HG03432 (cell line): ENCODE results near the gene ZMAT3.
A peak's percentile ranks its signal among the peaks of the same experiment; 100 is the strongest.
"Not testable (repeated sequence)": the region's sequence is repeated elsewhere in the genome, so short reads cannot be mapped to it uniquely, and the experiment has no call there.

Experiments
- ATAC-seq: cut with Tn5 transposase; IDR thresholded peaks from one replicate; pipeline ENCODE4 v1.9.1; 2021; ENCODE audit warnings: mild to moderate bottlenecking, moderate library complexity; ENCODE audit not compliant: unreplicated experiment

ZMAT3 gene

DNA sequence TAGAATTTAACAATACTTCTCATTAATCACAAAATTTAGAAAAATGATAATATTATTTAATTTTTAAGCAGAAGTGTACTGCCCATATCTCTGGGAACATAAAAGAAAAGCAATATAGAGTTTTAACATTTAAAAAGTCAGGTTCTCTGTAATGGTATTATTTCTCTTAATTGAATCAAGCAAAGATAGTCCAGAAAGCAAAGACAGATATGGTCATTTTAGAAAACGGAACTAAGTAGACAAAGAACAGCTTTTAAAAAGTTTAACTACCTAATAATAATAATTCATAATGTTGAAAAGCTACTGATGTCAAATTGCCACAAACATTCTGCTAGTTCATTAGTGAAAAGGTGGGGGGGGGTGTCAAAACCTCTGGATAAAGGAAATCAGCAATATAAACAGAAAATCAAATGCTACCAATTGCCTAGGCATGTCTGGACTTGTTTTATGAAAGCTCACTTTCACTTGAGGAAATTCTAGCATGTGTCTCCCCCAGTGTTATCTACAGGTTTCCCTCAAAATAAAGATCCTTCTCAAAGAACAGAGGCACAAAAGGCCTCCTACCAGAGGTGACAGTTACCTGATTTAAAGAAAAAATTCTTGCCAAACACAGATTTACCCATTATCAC lies 1.7 kb downstream of the ZMAT3 start:
- ATAC-seq: no peak

DNA sequence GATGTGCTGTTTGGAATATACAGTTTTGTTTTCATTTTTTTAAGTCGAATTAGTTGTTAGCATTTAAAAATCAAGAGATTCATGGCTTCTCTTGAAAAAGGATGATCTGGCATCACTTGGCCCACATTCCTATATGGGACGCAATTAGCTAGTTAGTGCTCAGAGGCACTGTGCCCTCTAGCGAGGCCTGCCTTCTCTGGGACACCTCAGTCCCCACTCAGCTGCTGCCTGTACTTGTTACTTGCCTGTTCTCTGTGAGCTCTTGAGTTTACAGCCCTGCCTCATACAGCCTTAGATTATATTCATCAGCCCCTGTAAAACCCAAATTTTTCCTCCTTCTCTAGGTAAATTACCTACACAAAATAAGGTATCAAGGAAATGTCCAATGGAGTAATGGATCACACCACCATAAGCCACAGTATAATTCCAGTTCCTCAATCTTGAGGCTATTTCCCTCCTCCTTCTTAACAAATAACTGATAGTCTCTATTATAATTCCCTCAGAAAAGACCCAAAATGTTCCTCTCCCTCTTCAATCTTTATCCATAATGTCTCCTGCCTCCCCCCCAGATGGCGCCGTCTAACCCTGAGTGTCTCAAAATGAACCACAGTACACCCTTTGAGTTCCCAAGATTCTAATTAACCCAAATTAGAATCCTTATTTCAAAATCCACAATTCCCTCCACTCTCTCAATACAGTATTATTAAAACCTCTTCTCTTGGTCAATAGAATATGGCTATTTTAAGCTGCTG lies 2.7 kb downstream of the ZMAT3 start:
- ATAC-seq: no peak

DNA sequence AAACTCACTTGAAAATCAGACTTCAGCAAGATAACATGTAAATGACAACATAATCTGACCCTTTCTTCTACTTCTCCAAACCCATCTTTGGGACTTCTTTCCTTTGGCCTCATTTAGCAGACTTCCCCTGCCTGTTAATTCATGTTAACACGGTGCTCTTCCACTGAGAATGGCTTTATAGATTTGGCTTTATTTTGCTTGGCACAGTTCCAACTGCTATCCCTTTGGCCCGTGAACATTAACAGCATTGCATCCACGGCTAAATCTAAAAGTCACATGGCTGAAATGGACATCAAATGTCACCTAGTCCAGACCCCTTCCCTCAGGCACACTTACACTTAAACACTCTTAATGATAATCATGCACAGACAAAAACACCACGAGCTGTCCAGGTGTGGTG lies 3.8 kb downstream of the ZMAT3 start:
- no peak for ATAC-seq

DNA sequence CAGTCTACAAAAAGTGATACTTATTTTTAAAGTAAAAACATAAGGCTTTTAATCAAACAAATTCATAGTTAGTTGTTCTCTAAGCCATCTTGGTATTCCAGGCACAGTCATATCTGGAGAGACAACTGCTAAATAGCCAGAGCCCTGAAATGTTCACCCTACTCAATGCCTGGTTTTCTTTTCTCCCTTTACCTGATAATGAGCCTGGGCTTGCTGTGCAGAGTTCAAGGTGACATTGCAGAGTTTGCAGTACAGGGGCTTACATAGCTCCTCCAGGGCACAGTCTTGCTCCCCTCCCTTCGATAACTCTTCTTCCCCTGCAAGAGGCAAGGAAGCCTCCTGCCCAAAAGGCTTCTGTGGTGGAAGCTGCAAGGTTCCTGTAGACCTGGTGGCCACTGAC lies 4.3 kb downstream of the ZMAT3 start:
- no peak for ATAC-seq

DNA sequence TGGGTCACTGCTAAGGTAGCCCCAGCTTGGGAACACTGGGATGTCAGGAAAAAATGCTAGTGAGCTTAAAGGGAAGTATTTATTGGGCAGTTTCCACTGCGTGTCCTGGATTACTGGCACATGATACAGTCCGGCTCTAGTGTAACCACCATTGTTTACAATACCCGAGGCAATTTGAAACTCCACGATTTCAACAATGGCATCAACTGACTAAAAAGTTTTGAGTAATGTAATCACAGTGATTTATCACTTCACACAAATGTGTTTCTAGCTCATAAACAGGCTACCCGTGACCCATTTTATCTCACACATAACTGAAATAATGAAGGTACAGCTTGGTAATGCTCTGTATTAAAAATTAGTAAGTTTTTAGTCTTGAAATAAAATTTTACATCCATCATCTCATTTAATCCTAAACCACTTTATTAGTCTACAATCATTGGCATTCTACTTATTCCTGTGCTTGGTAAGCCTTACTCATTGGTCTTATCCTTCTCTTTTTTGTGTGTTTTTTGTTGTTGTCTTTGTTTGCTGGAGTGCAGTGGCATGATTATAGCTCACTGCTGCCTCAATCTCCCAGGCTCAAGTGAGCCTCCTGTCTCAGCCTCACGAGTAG lies 7.6 kb downstream of the ZMAT3 start:
- ATAC-seq: no peak

DNA sequence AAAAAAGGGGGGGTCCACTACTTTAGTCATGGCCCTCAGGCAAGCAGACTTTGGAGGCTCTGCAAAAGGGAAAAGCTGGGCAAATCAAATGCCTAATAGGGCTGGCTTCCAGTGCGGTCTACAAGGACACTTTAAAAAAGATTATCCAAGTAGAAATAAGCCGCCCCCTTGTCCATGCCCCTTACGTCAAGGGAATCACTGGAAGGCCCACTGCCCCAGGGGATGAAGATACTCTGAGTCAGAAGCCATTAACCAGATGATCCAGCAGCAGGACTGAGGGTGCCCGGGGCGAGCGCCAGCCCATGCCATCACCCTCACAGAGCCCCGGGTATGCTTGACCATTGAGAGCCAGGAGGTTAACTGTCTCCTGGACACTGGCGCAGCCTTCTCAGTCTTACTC lies 15.3 kb downstream of the ZMAT3 start:
- ATAC-seq: no peak

DNA sequence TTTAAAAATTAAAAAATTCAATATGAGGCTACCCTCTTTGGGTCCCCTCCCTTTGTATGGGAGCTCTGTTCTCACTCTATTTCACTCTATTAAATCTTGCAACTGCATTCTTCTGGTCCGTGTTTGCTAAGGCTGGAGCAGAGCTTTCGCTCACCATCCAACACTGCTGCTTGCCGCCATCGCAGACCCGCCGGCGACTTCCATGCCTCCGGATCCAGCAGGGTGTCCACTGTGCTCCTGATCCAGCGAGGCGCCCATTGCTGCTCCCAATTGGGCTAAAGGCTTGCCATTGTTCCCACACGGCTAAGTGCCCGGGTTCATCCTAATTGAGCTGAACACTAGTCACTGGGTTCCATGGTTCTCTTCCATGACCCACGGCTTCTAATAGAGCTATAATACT lies 17.0 kb downstream of the ZMAT3 start:
- not testable (repeated sequence) for ATAC-seq

DNA sequence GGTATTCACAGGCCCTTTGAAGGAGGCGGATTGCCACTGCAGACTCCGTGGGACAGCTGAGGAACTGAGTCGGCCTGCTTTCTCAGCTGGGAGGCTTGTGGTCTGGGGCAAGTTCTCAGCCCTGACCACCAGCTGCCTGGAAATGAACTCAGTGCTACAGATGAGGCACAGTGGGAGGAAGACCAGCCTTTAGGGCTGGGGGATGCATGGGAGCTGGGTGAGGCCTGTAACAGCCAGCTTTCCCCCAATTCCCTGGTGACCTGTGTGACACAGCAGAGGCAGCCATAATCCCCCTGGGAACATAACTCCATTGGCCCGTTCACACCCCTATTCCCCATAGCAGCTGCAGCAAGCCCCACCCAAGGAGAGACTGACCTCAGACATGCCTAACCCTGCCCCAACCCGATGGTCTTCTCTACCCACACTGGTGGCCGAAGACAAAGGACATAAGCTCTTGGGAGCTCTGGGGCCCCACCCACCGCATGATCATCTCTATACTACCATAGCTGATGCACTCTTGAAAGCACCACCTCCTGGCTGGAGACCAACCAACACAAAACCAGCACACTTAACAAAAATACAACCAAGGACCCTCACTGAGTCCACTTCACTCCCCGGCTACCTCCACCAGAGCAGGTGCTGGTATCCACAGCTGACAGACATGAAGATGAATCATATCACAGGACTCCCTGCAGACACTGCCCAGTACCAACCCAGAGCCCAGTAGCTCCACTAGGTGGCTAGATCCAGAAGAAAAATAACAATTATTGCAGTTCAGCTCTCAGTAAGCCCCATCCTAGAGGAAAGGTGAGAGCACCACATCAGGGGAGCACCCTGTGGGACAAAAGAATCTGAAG lies 24.9 kb downstream of the ZMAT3 start:
- ATAC-seq: peak; percentile 87

DNA sequence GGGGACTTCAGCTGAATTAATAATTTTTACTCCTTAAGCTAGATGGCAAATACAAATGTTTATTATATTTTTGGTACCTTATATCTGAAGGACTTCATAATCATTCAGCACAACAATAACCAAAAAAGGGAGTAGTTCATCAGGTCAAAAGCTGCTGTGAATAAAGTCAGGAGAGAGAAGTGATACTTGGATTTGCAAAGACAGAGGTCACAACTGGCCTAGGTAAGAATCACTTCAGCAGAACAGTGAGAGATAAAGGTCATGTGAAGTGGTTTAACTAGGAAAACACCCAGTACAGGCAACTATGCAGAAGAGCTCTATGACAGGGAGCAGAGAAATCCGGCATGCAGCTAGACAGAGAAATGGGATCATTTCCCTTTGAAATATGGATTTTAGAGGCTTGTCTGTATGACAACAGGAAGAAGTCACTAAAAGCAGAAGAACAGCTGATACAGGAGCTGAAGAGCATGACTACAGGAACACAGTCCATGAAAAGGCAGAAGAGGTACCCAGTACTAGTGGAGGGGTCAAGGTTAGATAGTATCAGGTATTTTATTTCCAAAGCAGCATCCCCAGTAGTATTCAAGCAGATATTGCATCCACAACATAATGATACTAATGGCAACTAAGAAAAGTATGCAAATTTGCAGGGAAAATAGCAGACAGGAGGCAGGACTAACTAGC lies 25.7 kb downstream of the ZMAT3 start:
- ATAC-seq: peak; percentile 53

DNA sequence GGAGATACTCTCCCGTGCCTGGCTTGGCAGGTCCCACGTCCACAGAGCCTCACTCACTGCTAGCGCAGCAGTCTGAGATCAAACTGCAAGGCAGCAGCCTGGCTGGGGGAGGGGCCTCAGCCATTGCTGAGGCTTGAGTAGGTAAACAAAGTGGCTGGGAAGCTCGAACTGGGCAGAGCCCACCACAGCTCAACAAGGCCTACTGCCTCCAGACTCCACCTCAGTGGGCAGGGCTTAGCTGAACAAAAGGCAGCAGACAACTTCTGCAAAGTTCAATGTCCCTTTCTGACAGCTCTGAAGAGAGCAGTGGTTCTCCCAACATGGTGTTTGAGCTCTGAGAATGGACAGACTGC lies 32.7 kb downstream of the ZMAT3 start:
- not testable (repeated sequence) for ATAC-seq

DNA sequence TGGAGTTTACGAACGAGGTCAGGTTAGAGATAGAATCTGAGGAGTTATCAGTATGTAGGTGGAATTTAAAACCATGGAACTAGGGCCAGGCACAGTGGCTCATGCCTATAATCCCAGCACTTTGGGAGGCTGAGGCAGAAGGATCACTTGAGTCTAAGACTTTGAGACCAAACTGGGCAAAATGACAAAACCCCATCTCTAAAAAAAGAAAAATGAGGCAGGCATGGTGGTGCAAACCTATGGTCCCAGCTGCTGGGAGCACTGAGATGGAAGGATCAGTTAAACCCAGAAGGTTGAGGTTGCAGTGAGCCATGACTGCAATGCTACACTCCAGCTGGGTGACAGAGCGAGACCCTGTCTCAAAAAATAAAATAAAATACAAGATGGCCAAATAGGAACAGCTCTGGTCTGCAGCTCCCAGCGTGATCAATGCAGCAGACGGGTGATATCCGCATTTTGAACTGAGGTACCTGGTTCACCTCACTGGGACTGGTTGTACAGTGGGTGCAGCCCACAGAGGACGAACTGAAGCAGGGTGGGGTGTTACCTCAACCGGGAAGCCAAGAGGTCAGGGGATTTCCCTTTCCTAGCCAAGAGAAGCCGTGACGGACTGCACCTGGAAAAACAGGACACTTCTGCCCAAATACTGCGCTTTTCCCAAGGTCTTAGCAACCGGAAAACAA lies 33.3 kb downstream of the ZMAT3 start:
- ATAC-seq: no peak

DNA sequence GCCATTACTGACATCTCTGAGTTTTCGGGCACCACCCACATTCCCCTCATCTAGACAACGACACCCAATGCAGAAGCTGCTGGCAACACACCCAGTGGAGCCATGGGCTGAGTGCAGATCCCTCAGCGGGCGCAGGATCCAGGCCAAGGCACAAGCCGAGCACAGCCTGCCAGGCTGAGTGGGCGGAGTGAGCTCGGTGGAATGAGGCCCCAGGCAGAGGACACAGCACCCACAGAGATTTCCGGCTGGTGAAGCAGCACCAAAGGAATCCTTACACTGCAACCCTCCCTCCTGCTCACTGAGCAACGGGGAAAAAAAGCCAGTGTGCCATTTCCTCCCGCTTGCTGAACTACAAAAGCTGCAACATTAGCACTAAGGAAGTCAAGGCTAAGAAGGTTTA lies 34.3 kb downstream of the ZMAT3 start:
- no peak for ATAC-seq

DNA sequence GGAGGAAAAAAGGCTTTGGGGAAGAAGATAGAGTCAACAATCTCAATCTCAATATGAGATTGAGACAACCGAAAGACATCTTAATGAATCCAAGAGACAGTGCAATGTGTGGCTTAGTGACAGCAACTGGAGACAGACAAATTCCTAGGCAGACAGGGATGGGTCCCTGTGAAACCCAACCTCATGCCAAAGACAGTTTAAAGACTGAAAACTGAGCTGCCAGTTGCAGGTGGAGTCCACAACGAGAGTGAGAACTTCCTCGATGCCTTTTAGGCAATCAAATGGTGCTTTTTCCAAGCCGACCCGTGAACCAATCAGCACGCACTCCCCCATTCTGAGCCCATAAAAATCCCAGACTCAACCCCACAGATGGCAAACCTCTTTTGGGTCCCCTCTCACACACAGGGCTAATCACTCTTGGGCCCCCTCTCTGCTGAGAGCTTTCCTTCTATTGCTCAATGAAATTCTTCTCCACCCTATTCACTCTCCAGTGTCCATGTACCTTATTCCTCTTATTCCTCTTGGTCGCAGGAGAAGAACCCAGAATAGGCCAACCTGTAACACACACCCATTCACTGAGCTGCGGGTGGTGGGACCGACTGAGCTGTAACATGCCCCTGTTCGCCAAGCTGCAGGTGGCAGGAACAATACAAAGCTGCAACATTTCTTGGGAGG lies 34.8 kb downstream of the ZMAT3 start:
- no peak for ATAC-seq

DNA sequence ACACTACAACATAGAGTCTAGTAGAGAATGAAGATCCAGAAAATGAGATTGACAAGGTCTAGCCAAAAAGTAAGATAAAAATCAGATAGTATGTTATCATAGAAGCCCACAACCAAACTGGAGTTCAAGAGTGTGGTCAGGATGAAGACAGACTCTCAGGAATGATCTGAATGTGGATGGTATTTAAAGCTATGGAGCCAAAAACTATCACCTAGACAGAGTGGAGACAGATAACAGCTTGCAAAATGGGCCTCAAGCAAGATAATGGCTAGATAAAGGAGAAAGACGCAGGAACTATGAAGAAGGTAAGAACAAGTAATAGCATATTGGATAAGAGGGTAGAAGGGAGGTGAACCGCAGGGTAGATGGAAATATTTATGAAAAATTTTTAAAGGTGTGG lies 35.4 kb downstream of the ZMAT3 start:
- ATAC-seq: no peak

DNA sequence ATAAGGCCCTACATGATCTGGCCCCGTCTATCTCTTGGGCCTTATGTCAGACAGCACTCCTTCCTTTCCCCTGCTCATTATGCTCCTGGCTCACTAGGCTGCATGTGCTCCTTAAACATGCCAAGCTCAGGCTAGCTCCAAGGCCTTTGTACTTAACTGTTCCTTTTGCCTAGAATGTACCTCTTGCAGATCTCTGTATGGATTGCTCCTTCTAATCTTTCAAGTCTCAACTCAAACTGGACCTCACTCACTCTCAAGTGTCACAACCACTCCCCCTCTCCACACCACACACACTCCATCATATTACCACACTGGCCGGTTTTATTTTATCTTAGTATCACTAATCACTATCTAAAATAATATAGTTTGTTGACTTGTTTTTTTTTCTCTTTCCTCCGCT lies 36.4 kb downstream of the ZMAT3 start:
- ATAC-seq: no peak

DNA sequence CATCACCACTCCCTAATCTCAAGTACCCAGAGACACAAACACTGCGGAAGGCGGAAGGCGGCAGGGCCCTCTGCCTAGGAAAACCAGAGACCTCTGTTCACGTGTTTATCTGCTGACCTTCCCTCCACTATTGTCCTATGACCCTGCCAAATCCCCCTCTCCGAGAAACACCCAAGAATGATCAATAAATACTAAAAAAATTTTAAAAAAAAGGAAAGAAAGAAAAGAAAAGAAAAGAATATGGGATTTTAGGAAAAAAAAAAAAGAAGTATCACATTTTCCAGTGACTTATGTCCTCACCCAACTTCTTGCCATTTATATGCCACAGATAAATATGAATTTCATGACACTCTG lies 38.3 kb downstream of the ZMAT3 start:
- not testable (repeated sequence) for ATAC-seq

DNA sequence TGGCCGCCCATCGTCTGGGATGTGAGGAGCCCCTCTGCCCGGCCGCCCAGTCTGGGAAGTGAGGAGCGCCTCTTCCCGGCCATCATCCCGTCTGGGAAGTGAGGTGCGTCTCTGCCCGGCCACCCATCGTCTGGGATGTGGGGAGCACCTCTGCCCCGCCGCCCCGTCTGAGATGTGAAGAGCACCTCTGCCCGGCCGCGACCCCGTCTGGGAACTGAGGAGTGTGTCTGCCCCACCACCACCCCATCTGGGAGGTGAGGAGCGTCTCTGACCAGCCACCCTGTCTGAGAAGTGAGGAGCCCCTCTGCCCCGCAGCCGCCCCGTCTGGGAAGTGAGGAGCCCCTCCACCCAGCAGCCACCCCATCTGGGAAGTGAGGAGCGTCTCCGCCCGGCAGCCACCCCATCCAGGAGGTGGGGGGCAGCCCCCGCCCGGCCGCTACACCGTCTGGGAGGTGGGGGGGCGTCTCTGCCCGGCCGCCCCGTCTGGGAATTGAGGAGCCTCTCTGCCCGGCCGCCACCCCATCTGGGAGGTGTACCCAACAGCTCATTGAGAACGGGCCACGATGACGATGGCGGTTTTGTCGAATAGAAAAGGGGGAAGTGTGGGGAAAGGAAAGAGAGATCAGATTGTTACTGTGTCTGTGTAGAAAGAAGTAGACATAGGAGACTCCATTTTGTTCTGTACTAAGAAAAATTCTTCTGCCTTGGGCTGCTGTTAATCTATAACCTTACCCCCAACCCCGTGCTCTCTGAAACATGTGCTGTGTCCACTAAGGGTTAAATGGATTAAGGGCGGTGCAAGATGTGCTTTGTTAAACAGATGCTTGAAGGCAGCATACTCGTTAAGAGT lies 38.9 kb downstream of the ZMAT3 start:
- not testable (repeated sequence) for ATAC-seq

DNA sequence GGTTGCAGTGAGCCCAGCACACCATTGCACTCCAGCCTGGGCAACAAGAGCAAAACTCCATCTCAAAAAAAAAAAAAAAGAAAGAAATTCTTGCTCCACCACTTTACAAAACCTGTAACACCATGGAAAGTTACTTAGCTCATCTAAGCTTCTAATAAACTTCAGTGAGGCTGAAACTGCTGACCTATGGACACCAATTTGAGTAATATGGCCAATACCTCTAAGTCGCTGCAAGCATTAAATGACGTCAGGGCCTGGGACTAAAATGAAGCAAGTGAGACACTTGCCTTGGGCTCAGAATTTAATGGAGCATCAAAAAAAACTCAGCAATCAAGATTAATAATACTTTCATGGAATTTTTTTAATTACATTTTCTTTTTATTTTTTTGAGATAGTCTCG lies 42.5 kb downstream of the ZMAT3 start:
- ATAC-seq: no peak

DNA sequence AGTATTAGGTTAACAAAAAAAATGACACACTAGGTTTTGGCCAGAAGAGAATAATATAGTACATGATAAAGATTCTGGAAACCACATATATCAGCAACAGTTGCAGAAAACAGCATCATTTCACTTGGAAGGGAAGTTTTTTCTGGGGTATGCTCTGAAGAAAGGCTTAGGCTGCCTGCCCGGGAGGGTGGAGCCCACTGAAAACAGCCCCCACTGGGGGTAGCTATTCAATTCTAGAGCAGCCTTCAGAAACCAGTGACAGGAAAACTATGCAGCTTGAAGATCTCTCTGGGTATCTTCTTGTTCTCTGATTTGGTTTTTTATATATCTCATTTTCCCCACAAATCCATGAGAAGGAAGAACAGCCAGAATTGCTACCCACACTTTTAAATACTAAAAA lies 43.2 kb downstream of the ZMAT3 start:
- no peak for ATAC-seq
